Uterus (tissue), 4 donors: ENCODE measurements around the gene SPTAN1. TPM values are rescaled to one million over a fixed set of nuclear protein-coding genes. Genes with fewer than 3 reads are reported as not detected.

Source experiments
- DNase-seq, 2 donors: peaks; one replicate each; pipeline ENCODE4 v3.0.0-alpha.2; 2019 to 2020
- H3K27ac ChIP-seq, 2 donors: fragments of 200-600 bp; sonication (generic); 1 replicate in 1 of 2; 2 replicates in 1 of 2; pipeline ENCODE4 v1.5.1; 2016 to 2018
- H3K27me3 ChIP-seq, 2 donors: fragments of 200-600 bp; sonication (generic); one replicate each; pipeline ENCODE4 v1.5.1; 2018 to 2019; ENCODE audit warnings: control low read depth in 1 of 2
- H3K36me3 ChIP-seq, 2 donors: fragments of 200-600 bp; sonication (generic); one replicate each; pipeline ENCODE4 v1.5.1; 2019; ENCODE audit warnings: control low read depth in 1 of 2
- H3K4me1 ChIP-seq, 2 donors: fragments of 200-600 bp; sonication (generic); one replicate each; pipeline ENCODE4 v1.5.1; 2018 to 2019; ENCODE audit warnings: control low read depth in 1 of 2
- H3K4me3 ChIP-seq, 2 donors: fragments of 200-600 bp; sonication (generic); 1 replicate in 1 of 2; 2 replicates in 1 of 2; pipeline ENCODE4 v1.5.1; 2018 to 2019; ENCODE audit warnings: mild to moderate bottlenecking in 1 of 2
- H3K9me3 ChIP-seq, 2 donors: fragments of 200-600 bp; sonication (generic); one replicate each; pipeline ENCODE4 v1.5.1; 2019; ENCODE audit warnings: control low read depth in 1 of 2
- POLR2A ChIP-seq, 2 donors: fragments of 450-650 bp; IDR thresholded peaks; one replicate each; pipeline ENCODE4 v1.6.1; 2016; ENCODE audit warnings: antibody characterized with exemption in 2 of 2, mild to moderate bottlenecking in 1 of 2, moderate library complexity in 1 of 2
- intact Hi-C: fragments of 100-400 bp; cut with DNase I; formaldehyde crosslinking; loops from one replicate; pipeline ENCODE4 v1.15.1; 2023; ENCODE audit warnings: low total_unique reads
- small RNA-seq: library from RNA; depleted of rRNA; stranded (forward); fragments of <200 nt; gene quantifications from one replicate; pipeline ENCODE3, GENCODE V24; 2016
- total RNA-seq, 4 donors: library from RNA; depleted of rRNA in 3 of 4; stranded (reverse); fragments of >200 nt in 3 of 4; gene quantifications; one replicate each; pipeline versions ENCODE4 v1.1.0 to v1.2.4, GENCODE V29; 2014 to 2023
- TF ChIP-seq, protein P1 (sequence below), 4 experiments: fragments of 200-600 bp in 2 of 4; fragments of 450-650 bp in 2 of 4; sonication (generic) in 2 of 4; IDR thresholded peaks; one replicate each; pipeline ENCODE4 v1.5.1; 2016 to 2019; ENCODE audit warnings: antibody characterized with exemption in 4 of 4, mild to moderate bottlenecking in 2 of 4, moderate library complexity in 1 of 4
- donor health status: DM: yes; HTN: yes; CAD: no.

Gene SPTAN1
- total RNA-seq, 4 donors from 2014 or later = 244 to 521 (median 335) TPM

DNA sequence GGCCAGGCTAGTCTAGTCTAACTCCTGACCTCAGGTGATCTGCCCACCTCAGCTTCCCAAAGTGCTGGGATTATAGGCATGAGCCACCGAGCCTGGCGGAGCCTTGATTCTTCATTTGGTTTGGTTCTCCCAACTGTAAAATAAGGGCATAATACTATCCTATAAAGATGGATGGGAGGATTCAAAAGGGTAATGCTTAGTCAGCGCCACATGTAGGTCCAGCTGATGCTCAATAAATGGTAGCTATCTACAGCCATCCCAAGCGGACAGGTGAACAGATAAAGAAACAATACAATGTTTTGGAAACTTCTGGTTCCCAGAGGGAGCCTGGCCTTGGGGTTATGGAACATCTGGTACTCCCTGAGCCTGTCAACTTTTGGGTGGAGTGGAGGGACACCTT, 123.0 kb downstream of the SPTAN1 start:
- Histone ChIP-seq H3K4me3 (no peak overlapping the region), H3K27me3 (no peaks in the 10 kb centered on the region), H3K4me1 (no peaks in the 10 kb centered on the region), H3K27ac (no peak overlapping the region), H3K36me3 (no peaks in the 10 kb centered on the region), H3K9me3 (no peaks in the 10 kb centered on the region)
- TF ChIP-seq, protein P1, sequence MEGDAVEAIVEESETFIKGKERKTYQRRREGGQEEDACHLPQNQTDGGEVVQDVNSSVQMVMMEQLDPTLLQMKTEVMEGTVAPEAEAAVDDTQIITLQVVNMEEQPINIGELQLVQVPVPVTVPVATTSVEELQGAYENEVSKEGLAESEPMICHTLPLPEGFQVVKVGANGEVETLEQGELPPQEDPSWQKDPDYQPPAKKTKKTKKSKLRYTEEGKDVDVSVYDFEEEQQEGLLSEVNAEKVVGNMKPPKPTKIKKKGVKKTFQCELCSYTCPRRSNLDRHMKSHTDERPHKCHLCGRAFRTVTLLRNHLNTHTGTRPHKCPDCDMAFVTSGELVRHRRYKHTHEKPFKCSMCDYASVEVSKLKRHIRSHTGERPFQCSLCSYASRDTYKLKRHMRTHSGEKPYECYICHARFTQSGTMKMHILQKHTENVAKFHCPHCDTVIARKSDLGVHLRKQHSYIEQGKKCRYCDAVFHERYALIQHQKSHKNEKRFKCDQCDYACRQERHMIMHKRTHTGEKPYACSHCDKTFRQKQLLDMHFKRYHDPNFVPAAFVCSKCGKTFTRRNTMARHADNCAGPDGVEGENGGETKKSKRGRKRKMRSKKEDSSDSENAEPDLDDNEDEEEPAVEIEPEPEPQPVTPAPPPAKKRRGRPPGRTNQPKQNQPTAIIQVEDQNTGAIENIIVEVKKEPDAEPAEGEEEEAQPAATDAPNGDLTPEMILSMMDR (IDR thresholded peaks at IDR 0.05) = no peak
- no peak for TF ChIP-seq POLR2A (IDR thresholded peaks at IDR 0.05)
- intact Hi-C loops = no loop called here
- no peak for DNase-seq

DNA sequence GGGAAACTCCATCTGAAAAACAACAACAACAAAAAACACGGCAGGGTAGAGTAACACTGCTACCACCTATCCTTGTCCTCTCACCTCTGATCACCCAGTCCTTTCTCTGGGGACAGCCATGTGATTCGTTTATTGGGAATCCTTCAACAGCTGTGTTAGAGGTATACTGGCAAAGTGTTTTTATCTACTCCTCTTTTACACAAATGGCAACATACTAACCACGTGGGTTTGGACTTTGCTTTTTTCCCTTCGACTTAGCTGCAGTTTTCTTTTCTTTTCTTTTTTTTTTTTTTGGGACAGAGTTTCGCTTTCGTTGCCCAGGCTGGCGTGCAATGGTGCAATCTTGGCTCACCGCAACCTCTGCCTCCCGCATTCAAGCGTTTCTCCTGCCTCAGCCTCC, 125.4 kb downstream of the SPTAN1 start:
- no peak for DNase-seq
- TF ChIP-seq, protein P1 (IDR thresholded peaks at IDR 0.05) = no peak

More for the DNA sequence above, 125.4 kb downstream of the SPTAN1 start:
- H3K27me3 ChIP-seq = no peaks in the 10 kb centered on the region
- H3K9me3 ChIP-seq = no peaks in the 10 kb centered on the region
- no peak overlapping the region for H3K27ac ChIP-seq
- H3K36me3 ChIP-seq = no peaks in the 10 kb centered on the region
- H3K4me1 ChIP-seq = no peaks in the 10 kb centered on the region
- H3K4me3 ChIP-seq = no peak overlapping the region
- intact Hi-C loops = no loop called here

Small RNA genes lying within 50 kb of the gene (small RNA-seq; reads per million reads assigned to genes)
- gene RNU7-171P = not detected

Other genes starting within 250 kb of the SPTAN1 start
- gene TRUB2, start 230.1 kb upstream of the SPTAN1 start, total RNA-seq = 10 to 100 TPM in 2 of 4 donors, 1 to 10 TPM in 1, under 1 TPM in 1; 0.29 to 14.0 (median 9.7) TPM
- gene COQ4, start 229.7 kb upstream of the SPTAN1 start, total RNA-seq = 10 to 100 TPM in 3 of 4 donors, 1 to 10 TPM in 1; 3.2 to 37.9 (median 29.6) TPM
- 10 to 100 TPM in 2 of 4 donors, 1 to 10 TPM in 2; 4.6 to 22.7 (median 9.5) TPM for gene SLC27A4, start 212.1 kb upstream of the SPTAN1 start, total RNA-seq
- gene URM1, start 181.2 kb upstream of the SPTAN1 start, total RNA-seq = 10 to 100 TPM in 3 of 4 donors, 1 to 10 TPM in 1; 6.7 to 32.0 (median 22.4) TPM
- 10 to 100 TPM; 25.1 to 70.7 (median 39.8) TPM for gene CERCAM, start 131.7 kb upstream of the SPTAN1 start, total RNA-seq
- 10 to 100 TPM; 14.4 to 37.3 (median 25.9) TPM for gene ODF2, start 96.6 kb upstream of the SPTAN1 start, total RNA-seq
- gene GLE1, start 47.9 kb upstream of the SPTAN1 start, total RNA-seq = 10 to 100 TPM in 3 of 4 donors, 1 to 10 TPM in 1; 3.3 to 25.5 (median 16.4) TPM
- gene DYNC2I2, start 104.3 kb downstream of the SPTAN1 start, total RNA-seq = 10 to 100 TPM; 21.4 to 44.8 (median 41.1) TPM
- gene SET, start 136.6 kb downstream of the SPTAN1 start, total RNA-seq = 100 to 1,000 TPM in 3 of 4 donors, 10 to 100 TPM in 1; 79.9 to 481 (median 197) TPM
- 10 to 100 TPM in 1 of 4 donors, 1 to 10 TPM in 3; 2.4 to 19.5 (median 4.5) TPM for gene PKN3, start 149.9 kb downstream of the SPTAN1 start, total RNA-seq
- gene ZDHHC12, start 171.5 kb downstream of the SPTAN1 start, total RNA-seq = 10 to 100 TPM in 1 of 4 donors, 1 to 10 TPM in 2, under 1 TPM in 1; 0.59 to 11.7 (median 6.5) TPM
- gene ZER1, start 219.3 kb downstream of the SPTAN1 start, total RNA-seq = 10 to 100 TPM; 16.1 to 52.0 (median 21.2) TPM
- 10 to 100 TPM in 3 of 4 donors, 1 to 10 TPM in 1; 7.1 to 26.8 (median 23.3) TPM for gene TBC1D13, start 234.7 kb downstream of the SPTAN1 start, total RNA-seq